CD4-positive, alpha-beta T cell treated with Interleukin-6 at 100 ng/mL for 8 hours (primary cell): ENCODE results near the gene KRTAP12-1.
A peak's percentile ranks its signal among the peaks of the same experiment; 100 is the strongest.
"Not testable (repeated sequence)": the region's sequence is repeated elsewhere in the genome, so short reads cannot be mapped to it uniquely, and the experiment has no call there.

Experiments used
- DNase-seq: peaks from one replicate; pipeline ENCODE4 v3.0.0-alpha.2; 2020; ENCODE audit warnings: mixed read lengths, low spot score

The KRTAP12-1 gene

GRCh38 chr21:44667612-44668011 lies 14.4 kb downstream of the KRTAP12-1 start:
- DNase-seq = no peak

- no peak for DNase-seq
Observed at GRCh38 chr21:44666401-44667320, 15.3 kb downstream of the KRTAP12-1 start, which contains the start of gene KRTAP12-2. KRTAP12-2 (minus strand) TSS chr21:44666927; CDS start chr21:44666886, 41 bp downstream.

- DNase-seq = no peak
Observed at GRCh38 chr21:44664691-44665090, 17.3 kb downstream of the KRTAP12-1 start.

GRCh38 chr21:44661567-44661966 lies 20.4 kb downstream of the KRTAP12-1 start:
- DNase-seq = not testable (repeated sequence)

- DNase-seq = peak; percentile 40
Observed at GRCh38 chr21:44658913-44659595, 22.9 kb downstream of the KRTAP12-1 start.

GRCh38 chr21:44658541-44658910 lies 23.4 kb downstream of the KRTAP12-1 start:
- no peak for DNase-seq

GRCh38 chr21:44657635-44658540 lies 24.1 kb downstream of the KRTAP12-1 start, which contains the start of gene KRTAP12-3:
KRTAP12-3 (plus strand) TSS chr21:44657932; CDS start chr21:44657980, 48 bp downstream.
- DNase-seq = peak; percentile 74

- DNase-seq = no peak
Observed at GRCh38 chr21:44656868-44657267, 25.1 kb downstream of the KRTAP12-1 start.

- no peak for DNase-seq
Observed at GRCh38 chr21:44654576-44655175, 27.3 kb downstream of the KRTAP12-1 start, which contains the start of gene KRTAP12-4. KRTAP12-4 (minus strand) TSS chr21:44654659; CDS start chr21:44654614, 45 bp downstream.

GRCh38 chr21:44653656-44654575 lies 28.0 kb downstream of the KRTAP12-1 start:
- peak; percentile 72 for DNase-seq

GRCh38 chr21:44653123-44653522 lies 28.8 kb downstream of the KRTAP12-1 start:
- no peak for DNase-seq

GRCh38 chr21:44650973-44651675 lies 30.8 kb downstream of the KRTAP12-1 start:
- DNase-seq = no peak

GRCh38 chr21:44650265-44650972 lies 31.5 kb downstream of the KRTAP12-1 start:
- DNase-seq = no peak

- no peak for DNase-seq
Observed at GRCh38 chr21:44649521-44650100, 32.4 kb downstream of the KRTAP12-1 start.

GRCh38 chr21:44648557-44649311 lies 33.2 kb downstream of the KRTAP12-1 start:
- no peak for DNase-seq

- no peak for DNase-seq
Observed at GRCh38 chr21:44647222-44647552, 34.8 kb downstream of the KRTAP12-1 start.

GRCh38 chr21:44646366-44647221 lies 35.4 kb downstream of the KRTAP12-1 start, which contains the start of gene KRTAP10-11:
KRTAP10-11 (plus strand) TSS chr21:44646414; CDS start chr21:44646459, 45 bp downstream.
- not testable (repeated sequence) for DNase-seq
